Right renal cortex interstitium (tissue), 3 donors: Measurements from ENCODE around the gene ARIH2. TPM values are rescaled to one million over a fixed set of nuclear protein-coding genes. Genes with fewer than 3 reads are reported as not detected.
A peak's percentile ranks its signal among the peaks of the same experiment; 100 is the strongest.
"Not testable (repeated sequence)": the region's sequence is repeated elsewhere in the genome, so short reads cannot be mapped to it uniquely, and the experiment has no call there.

ENCODE experiments used
- DNase-seq, 3 donors: peaks; one replicate each; pipeline ENCODE4 v3.0.0-alpha.2; 2013; ENCODE audit warnings: low read depth in 3 of 3, low spot score in 2 of 3
- polyA plus RNA-seq, 3 donors: library from polyadenylated mRNA; unstranded; fragments of 120-200 nt; gene quantifications; one replicate each; pipeline ENCODE4 v1.2.1, GENCODE V29; 2013; ENCODE audit not compliant: insufficient read length in 3 of 3

Gene ARIH2
- polyA plus RNA-seq, 3 donors: 67.7 to 76.3 (median 70.4) TPM

DNA sequence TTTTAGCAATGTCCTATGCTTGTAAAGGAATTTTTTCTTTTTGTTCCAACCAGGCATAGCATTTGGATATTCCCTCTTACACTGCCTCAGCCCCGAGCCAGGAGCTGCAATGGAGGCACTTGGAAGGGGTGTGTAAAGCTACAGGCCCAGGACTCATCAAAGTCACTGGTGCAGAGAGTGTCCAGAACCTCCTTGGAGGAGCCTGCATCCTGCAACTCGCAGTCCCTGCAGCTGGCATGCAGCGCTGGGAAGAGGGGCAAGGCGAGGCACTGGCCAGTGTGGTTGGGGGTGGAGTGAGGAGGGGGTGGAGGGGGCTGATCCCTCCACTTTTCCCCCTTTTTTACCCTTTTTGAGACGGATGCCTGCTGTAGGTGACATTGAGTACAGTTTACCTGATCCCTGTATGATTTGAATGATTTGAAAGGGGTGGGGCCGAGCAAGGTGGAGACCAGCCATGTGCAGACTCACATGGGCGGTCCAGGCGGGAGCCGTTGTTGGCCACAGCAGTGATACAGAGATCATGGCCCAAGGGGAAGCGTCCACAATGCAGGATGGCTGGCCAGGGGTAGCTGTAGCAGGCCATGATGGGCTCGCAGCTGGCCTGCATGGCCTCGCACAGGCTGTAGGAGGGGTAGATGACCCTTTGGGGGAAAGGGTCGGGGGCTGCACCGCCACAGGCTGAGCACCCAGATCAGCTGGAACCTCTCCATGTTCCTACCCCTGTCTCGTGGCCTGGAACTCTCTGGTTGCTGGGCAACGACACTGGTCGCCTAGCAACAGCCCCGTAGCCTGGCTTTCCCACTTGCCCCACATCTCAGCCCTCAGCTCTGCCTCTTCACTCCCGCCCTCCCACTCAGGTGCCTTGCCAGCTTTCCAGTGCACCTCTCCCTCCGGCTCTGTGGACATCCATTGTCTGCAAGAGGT, 79.3 kb downstream of the ARIH2 start:
- DNase-seq: no peak

DNA sequence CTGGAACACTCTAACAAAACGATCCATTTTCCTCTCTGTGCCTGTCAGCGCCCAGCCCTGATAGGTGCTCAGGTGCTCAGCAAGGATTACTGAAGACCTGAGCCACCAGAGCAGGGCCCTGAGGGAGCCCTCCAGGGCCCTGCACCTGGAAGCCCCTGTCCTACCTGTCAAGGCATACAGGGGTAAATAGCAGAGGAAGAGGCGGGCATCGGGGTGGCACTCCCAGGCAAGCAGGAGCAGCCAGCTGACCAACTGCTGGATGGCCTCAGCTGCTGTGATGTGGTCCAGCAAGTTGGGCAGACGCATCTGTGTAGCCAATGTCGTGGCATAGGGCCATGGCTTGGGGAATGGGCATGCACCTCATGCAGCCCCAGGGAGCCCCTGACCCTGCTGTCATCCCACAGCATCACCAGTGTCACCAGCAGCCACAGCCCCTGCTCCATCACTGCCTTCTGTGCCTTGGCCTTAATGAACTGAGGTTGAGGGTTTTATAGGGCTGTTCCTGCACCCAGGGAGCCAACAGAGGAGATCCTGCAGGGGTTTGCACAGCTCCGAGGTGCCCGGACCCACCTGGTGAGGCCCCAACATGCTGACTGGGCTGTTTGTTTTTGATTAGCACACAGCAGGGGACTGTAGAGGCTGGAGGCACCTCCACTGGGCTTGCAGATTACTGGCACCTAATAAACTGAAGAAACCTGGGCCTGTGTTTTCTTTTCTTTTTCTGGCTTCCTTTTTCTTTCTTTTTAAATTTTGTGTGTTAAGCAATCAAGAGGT, 80.6 kb downstream of the ARIH2 start:
- no peak for DNase-seq

DNA sequence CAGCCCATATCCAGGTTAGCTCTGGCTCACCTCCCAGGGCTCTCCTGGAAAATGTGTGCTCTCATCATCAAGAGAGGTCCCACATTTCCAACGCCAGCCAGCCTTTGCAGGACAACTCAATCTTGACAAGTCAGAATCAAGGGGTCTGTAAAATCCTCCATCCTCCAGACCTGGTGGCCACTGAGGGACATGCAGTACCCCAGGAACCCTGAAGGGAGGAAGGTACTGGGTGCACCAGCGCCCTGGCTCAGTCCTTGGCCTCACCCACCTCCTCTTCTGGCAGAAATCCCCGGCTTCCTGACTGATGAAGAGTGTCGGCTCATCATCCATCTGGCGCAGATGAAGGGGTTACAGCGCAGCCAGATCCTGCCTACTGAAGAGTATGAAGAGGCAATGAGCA, 82.5 kb downstream of the ARIH2 start:
- DNase-seq: no peak

DNA sequence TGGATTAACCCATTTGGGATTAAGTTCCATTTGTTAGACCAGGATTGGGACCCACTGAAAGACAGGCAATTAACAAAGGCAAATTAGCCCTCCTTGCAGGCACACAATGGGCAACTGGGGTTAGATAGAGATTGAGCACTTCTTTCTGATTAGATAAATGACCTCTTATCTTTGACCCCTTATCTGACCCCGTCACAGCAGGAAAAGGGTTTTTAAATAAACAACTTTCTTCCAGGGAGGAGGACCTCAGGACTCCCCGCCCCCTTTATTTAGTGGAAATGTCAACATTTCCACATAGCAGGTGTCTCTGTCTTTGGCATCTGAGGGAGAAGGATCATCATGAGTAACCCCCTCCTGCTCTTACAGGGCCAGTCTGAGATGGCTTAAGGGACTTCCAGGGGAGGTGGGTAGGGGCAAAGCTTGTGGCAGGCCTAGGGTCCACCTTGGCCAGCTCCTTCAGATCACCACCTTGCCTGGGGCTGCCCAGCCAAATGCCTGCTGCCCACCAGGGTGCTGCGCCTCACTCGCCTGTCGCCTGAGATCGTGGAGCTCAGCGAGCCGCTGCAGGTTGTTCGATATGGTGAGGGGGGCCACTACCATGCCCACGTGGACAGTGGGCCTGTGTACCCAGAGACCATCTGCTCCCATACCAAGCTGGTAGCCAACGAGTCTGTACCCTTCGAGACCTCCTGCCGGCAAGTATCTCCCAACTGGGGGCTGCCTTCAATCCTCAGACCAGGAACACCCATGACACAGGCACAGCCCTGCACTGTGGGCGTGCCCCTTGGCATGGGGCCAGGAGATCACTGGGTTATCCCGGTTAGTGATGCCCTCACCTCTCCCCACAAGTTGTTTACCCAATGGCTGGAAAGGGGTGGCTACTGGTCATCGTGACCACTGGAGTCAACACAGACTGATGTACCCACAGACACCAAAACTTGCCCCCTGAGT, 86.0 kb downstream of the ARIH2 start:
- no peak for DNase-seq

DNA sequence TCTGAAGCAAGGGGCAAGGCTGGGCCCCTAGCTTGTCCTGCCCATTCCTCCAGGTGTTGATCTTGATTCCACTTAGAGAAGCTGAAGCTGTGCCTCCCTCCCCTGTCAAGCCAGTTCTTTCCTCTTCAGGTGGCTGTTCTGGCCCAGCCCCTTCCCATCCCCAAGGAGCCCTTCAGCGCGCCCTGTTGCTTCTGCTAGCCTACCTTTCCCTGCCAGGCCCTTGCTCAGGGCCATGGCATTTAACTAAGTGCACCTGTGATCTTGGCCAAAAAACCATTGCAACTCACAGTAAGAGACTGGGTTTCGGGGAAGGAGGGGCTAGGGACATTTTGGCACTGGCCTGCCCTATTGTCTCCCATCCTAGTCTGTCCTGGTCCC, 86.7 kb downstream of the ARIH2 start:
- DNase-seq: no peak

DNA sequence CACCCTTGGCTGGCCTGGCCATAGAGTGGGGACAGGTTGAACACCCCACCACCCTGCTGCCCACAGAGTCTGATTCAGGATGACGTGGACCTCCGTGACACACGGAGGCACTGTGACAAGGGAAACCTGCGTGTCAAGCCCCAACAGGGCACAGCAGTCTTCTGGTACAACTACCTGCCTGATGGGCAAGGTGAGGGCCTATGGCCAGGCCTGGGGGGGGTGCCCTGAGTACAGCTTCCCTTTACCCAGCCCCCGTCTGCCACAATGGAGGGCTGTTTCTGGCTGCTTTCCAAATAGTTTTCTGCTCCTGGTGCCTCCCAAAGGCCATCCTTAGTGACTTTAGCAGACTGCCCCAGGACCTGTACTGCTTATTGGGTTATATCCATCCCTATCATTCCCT, 87.4 kb downstream of the ARIH2 start:
- DNase-seq: no peak

DNA sequence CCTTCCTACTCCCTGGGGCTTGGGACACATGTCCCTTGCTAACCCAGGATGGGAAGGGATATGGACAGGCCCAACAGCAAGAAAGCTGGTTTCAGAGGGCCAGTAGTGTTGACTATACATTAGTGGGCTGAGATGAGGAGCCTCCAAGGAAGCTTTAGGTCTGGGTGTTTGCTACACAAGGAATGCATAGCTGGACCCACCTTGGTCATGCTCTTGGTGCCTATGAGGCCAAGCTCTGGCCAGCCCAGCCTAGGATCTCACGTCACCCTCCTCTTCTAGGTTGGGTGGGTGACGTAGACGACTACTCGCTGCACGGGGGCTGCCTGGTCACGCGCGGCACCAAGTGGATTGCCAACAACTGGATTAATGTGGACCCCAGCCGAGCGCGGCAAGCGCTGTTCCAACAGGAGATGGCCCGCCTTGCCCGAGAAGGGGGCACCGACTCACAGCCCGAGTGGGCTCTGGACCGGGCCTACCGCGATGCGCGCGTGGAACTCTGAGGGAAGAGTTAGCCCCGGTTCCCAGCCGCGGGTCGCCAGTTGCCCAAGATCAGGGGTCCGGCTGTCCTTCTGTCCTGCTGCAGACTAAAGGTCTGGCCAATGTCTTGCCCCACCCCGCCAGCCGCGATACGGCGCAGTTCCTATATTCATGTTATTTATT, 87.9 kb downstream of the ARIH2 start:
- no peak for DNase-seq

DNA sequence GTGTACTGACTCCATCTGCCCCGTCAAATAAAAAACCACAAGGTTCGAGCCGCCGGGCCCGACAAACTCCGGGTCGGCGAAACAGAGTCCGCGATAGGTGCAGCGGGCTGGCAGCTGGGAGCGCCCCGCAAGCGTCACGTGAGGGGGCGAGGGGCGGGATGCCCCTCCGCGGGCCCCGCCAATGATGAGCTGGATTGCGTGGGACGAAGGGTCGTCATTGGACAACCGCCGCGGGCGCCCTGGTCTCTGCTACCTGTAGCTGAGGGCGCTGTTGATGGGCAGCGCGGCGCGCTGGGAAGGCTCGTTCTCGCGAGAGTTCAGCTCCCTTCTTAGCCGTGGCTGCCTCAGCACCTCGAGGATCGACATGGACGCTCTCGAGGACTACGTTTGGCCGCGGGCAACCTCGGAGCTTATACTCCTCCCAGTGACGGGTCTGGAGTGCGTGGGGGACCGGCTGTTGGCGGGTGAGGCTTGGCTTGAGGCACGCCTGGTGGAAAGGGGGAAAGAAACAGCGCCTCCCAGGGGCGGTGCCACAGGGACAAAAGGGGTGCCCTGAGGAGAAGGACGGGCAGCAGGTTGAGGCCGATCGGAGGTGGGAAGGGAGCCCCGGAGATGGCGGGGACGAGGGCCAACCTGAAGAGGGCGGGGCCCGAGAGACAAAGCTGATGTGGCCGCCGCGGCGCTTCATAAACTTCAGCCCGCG, 88.6 kb downstream of the ARIH2 start, which contains the start of gene WDR6:
WDR6 (plus strand) TSS at position 324 of the 703 bp plus-strand sequence; CDS start at position 365, 41 bp downstream.
- DNase-seq: peak; percentile 87 to 93 (median 91)

DNA sequence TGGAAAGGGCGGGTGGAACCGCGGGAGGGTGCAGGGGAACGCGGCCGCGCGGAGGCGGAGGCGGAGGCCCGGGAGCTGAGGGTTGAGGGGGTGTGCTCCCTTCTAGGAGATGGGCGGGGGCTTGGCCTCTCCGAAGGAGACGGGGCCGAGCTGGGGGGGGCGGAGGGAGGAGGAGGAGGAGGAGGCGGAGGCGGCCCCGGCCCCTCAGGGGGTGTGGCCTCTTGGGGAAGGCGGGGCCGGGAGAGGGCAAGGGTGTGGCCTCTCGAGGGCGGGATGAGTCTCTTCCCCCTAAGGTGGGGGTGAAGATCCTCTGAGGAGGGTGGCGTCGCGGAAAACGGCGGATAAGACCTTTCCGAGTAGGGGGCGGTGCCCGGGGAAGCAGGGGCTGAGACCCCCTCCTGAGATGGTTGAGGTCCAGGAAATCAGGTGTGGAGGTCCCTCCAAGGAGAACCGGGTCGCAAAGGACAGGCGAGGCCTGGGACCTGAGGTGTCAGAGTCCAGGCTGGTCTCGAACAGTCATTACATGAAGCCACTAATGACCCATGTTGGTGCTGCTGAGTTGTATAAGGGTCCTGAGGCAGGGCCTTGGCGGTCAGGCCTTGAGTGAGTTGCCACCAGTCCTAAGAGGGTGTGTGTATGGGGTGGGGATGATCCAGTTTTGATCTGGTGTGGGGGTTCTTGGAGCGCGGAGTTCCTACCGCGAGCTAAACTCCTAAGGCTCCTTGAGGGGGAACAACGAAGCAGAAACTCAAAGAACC, 89.3 kb downstream of the ARIH2 start:
- DNase-seq: no peak

DNA sequence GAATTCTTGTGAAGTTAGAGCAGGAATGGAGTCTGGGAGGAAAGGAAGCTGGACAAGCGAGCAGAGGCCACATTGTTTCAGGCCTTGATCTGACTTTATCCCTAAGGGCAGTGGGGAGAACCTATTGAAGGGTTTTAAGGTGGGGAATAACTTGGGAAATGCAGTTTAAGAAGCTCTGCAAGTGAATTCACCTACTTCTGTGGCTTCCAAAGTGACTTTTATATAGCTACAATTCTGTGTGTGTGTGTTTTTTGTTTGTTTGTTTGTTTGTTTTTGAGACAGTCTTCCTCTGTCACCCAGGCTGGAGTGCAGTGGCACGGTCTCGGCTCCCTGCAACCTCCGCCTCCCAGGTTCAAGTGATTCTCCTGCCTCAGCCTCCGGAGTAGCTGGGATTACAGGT, 90.0 kb downstream of the ARIH2 start:
- not testable (repeated sequence) for DNase-seq

DNA sequence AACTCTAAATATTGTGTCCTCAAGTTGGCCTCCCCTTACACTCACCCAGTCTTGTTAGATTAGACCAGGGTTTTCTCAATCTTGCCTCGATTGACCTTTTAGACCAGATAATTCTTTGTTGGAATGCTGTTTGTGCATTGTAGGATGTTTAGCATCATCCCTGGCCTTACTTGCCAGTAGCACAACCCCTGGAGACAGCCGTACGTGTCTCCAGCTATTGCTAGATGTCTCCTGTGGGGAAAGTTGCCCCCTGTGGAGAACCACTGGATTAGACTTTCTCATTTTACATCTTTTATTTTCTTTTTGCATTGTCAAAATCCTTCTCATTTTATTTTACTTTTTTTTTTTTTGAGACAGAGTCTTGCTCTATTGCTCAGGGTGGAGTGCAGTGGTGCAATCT, 90.8 kb downstream of the ARIH2 start:
- no peak for DNase-seq

DNA sequence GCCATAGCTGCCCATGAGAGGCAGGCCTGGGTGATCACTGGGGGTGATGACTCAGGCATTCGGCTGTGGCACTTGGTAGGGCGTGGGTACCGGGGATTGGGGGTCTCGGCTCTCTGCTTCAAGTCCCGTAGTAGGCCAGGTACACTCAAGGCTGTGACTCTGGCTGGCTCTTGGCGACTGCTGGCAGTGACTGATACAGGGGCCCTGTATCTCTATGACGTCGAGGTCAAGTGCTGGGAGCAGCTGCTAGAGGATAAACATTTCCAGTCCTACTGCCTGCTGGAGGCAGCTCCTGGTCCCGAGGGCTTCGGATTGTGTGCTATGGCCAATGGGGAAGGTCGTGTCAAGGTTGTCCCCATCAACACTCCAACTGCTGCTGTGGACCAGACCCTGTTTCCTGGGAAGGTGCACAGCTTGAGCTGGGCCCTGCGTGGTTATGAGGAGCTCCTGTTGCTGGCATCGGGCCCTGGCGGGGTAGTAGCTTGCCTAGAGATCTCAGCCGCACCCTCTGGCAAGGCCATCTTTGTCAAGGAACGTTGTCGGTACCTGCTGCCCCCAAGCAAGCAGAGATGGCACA, 93.9 kb downstream of the ARIH2 start:
- no peak for DNase-seq

DNA sequence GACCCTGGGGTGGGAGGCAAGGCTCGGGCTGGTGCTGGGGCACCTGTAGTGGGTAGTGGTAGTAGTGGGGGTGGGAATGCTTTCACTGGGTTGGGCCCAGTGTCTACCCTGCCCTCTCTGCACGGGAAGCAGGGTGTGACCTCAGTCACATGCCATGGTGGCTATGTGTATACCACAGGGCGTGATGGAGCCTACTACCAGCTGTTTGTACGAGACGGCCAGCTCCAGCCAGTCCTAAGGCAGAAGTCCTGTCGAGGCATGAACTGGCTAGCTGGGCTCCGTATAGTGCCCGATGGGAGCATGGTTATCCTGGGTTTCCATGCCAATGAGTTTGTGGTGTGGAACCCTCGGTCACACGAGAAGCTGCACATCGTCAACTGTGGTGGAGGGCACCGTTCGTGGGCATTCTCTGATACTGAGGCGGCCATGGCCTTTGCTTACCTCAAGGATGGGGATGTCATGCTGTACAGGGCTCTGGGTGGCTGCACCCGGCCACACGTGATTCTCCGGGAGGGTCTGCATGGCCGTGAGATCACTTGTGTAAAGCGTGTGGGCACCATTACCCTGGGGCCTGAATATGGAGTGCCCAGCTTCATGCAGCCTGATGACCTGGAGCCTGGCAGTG, 94.6 kb downstream of the ARIH2 start:
- DNase-seq: no peak

DNA sequence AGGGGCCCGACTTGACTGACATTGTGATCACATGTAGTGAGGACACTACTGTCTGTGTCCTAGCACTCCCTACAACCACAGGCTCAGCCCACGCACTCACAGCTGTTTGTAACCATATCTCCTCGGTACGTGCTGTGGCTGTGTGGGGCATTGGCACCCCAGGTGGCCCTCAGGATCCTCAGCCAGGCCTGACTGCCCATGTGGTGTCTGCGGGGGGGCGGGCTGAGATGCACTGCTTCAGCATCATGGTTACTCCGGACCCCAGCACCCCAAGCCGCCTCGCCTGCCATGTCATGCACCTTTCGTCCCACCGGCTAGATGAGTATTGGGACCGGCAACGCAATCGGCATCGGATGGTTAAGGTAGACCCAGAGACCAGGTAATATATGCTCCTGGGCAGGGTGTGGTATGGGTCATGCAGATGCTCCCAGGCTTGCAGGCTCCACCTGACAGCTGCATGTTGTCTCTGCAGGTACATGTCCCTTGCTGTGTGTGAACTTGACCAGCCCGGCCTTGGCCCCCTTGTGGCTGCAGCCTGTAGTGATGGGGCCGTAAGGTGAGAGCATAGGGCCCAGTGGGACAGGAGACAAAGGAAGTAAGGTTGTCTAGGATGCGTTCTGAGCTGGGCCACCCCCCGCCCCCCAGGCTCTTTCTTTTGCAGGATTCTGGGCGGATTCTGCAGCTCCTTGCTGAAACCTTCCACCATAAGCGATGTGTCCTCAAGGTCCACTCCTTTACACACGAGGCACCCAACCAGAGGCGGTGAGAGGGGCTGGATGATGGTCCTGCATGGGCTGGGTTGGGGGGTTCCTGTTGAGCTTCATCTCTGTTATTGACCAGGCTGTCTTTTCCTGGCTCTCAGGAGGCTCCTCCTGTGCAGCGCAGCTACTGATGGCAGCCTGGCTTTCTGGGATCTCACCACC, 95.4 kb downstream of the ARIH2 start:
- no peak for DNase-seq

DNA sequence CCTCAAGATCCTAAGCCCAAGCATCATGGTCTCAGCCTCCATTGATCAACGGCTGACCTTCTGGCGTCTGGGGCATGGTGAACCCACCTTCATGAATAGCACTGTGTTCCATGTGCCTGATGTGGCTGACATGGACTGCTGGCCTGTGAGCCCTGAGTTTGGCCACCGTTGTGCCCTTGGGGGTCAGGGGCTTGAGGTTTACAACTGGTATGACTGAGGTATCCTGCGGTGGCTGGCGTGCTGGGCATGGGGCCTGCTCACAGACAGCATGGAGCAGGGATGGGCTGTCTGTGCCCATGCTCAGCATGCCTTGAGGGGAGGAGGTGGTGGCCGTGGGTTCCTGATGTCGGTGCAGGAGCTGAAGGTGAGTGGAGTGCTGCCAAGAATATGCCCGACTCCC, 96.4 kb downstream of the ARIH2 start:
- DNase-seq: no peak

DNA sequence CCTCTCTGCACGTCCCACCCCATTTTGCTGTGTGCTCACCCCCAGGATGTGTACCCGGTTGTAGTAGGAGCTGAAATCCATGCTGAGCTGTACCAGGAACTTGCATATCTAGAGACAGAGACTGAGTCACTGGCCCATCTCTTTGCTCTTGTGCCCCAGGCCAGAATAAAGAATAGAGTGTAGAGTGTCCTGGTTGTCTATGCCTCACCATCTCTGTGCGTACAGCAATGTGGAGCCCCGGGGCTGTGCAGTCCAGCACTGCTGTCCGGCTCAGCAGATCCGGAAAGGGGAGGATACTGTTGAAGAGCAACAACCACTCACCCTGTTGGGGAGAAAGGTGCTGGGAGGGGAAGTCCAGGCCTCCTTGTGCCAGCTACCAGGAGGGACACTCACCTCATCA, 97.1 kb downstream of the ARIH2 start:
- no peak for DNase-seq
